NCI-H510A (cell line): Measurements from ENCODE around the gene CAMSAP3.

ENCODE experiments used
- DNase-seq: peaks from one replicate; lab custom pipeline; 2025; lab: John Stamatoyannopoulos, UW

The CAMSAP3 gene

GRCh38 chr19:7652061-7652641 lies 56.5 kb downstream of the CAMSAP3 start:
- peak; percentile 48 for DNase-seq

GRCh38 chr19:7654401-7654800 lies 58.7 kb downstream of the CAMSAP3 start:
- no peak for DNase-seq

- DNase-seq: no peak
These were observed 59.9 kb downstream of the CAMSAP3 start for GRCh38 chr19:7655581-7655980.

- no peak for DNase-seq
These were observed 61.6 kb downstream of the CAMSAP3 start for GRCh38 chr19:7657131-7657751.

- no peak for DNase-seq
These were observed 62.6 kb downstream of the CAMSAP3 start for GRCh38 chr19:7658219-7658686.

GRCh38 chr19:7661744-7662538 lies 66.3 kb downstream of the CAMSAP3 start:
- DNase-seq: no peak

GRCh38 chr19:7662657-7663056 lies 67.0 kb downstream of the CAMSAP3 start:
- no peak for DNase-seq

GRCh38 chr19:7663706-7664105 lies 68.0 kb downstream of the CAMSAP3 start:
- DNase-seq: no peak

- no peak for DNase-seq
These were observed 69.4 kb downstream of the CAMSAP3 start for GRCh38 chr19:7665076-7665475.
